GM21390 (cell line): ENCODE measurements around the gene NETO2.
"Not testable (repeated sequence)": the region's sequence is repeated elsewhere in the genome, so short reads cannot be mapped to it uniquely, and the experiment has no call there.

Experiments
- ATAC-seq: cut with Tn5 transposase; IDR thresholded peaks from one replicate; pipeline ENCODE4 v1.9.1; 2021; ENCODE audit not compliant: unreplicated experiment

Gene NETO2

GRCh38 chr16:47136099-47136842 is 7.5 kb downstream of the NETO2 start:
- no peak for ATAC-seq

- no peak for ATAC-seq
Measured at GRCh38 chr16:47134550-47134949, 9.2 kb downstream of the NETO2 start.

- ATAC-seq = no peak
Measured at GRCh38 chr16:47132308-47132707, 11.4 kb downstream of the NETO2 start.

DNA sequence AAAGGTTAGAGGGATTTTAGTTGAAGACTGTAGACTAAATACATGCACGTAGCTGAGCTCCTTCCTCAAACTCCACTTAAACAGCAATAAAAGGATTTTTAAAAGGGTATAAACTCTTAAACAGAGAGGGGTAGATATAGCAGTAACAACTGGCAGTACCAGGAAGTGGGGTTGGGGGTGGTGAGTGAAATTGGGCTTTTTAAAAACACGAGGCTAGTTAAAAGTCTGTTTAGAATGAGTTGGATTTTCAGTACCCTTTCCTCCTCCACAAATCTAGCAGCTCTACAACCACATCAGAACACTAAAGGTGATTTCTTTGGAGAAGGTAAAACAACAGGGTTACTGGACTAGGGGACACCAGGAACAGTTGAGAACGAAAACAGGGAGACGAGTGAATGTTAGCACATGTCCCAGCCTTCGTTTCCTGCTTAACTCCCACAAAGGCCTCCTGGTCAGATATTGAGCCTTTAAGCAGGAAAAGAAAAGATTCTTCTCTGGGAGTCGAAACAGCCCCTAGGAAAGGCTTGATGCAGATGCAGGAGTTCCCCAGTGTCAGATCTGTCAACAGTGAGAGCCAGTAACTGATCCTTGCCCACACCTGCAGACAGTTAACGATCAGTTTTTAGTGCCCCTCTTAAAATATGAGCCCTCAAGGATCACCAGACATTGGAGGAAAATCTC is 13.8 kb downstream of the NETO2 start:
- no peak for ATAC-seq

DNA sequence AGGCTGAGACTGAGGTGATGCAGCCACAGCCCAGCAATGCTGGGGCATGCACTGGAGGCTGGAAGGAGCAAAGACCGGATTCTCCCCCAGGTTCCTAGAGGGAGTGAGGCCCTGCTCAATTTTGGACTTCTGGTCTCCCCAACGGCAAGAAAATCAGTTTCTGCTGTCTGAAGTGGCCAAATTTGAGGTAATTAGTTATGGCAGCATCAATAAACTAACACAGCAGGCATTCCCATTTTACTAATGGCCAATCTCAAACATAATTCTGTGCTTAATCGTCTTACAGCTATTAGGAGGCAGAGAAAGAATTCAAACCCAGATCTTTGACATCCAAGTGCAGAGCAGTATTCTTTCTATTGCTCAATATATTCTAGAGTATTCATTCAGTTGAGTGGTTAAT is 16.2 kb downstream of the NETO2 start:
- no peak for ATAC-seq

GRCh38 chr16:47125757-47126156 is 18.0 kb downstream of the NETO2 start:
- no peak for ATAC-seq

DNA sequence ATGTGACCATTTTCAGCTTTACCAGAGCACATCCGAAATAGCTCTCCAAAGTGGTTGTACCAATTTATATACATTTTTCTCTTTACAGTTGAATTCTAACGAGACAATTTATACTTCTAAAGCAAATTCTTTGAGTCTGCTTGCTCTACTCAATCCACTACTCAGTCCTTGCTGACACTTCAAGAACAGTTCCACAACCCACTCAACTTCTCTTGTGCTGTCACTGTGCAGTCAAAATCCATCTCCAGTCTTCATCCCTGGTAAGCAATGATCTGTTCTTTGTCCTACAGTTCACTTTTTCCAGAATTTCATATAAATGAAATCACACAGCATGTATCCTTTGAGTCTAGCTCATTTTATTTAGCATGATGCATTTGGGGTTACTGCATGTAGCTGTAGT is 30.6 kb downstream of the NETO2 start:
- ATAC-seq = no peak

DNA sequence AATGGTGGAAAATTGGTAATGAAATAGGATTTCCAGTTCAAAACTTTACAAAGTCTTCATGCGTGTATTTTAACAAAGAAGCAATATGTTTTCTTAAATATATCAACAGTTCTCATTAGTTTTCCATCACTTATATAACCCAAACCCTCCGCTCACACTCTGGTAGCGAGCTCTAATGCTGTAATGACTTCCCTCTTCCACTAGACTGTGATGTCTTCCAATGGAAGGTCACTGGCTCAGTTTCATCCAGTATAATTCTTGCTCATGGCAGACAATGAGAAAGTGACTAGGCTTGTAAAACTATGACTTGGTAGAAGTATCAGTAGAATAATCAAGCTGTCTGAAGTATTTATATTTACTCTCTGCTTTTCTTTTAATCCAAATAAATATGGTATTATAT is 32.8 kb downstream of the NETO2 start:
- ATAC-seq = no peak

- no peak for ATAC-seq
Measured at GRCh38 chr16:47109361-47109760, 34.4 kb downstream of the NETO2 start.

DNA sequence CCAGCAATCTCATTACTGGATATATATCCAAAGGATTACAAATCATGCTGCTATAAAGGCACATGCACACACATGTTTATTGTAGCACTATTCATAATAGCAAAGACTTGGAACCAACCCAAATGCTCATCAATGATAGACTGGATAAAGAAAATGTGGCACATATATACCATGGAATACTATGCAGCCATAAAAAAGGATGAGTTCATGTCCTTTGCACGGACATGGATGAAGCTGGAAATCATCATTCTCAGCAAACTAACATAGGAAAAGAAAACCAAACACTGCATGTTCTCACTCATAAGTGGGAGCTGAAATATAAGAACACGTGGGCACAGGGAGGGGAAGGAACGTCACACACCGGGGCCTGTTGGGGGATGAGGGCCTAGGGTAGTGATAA is 40.8 kb downstream of the NETO2 start:
- ATAC-seq = not testable (repeated sequence)

DNA sequence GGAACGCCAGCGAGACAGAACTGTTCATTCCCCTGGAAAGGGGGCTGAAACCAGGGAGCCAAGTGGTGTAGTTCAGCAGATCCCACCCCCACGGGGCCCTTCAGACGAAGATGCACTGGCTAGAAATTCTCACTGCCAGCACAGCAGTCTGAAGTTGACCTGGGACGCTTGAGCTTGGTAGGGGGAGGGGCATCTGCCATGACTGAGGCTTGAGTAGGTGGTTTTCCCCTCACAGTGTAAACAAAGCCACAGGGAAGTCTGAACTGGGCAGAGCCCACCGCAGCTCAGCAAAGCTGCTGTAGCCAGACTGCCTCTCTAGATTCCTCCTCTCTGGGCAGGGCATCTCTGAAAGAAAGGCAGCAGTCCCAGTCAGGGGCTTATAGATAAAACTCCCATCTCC is 46.6 kb downstream of the NETO2 start:
- not testable (repeated sequence) for ATAC-seq

- no peak for ATAC-seq
Measured at GRCh38 chr16:47096297-47096696, 47.4 kb downstream of the NETO2 start.

- ATAC-seq = no peak
Measured at GRCh38 chr16:47084198-47084597, 59.5 kb downstream of the NETO2 start.

DNA sequence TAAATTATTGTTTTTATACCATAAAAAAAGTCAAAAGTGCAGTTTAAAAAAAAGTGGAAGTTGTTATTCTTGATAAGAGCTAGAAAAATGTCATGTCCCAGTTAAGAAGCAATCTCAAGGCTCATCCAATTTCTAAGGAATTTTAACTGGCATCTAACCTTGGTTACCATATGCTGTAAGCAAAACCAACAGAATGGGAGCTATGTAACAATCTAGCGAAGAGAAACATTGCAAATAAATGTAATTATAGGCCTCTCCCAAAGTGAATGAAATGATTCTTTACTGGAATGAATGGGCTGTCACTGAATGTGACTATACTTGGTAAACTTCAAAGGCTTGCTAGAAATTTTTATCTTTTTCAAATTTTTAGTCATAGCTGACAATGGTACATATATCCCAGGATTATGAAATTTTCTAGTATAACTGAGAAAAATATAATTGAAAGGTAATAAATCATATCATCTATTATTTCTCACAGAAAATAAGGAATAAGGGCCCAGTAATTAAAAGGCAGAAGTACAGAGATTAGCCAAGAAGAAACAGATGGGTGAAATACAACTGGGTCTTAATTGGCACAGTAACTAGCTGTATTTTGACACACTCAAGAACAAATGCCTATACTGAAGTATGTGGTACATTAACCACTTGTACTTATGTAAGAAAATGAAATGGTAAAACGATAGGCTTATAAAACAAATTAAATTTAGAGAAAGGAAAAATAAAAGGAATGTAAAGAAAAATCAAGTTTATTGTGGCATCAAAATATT is 61.5 kb downstream of the NETO2 start:
- no peak for ATAC-seq

DNA sequence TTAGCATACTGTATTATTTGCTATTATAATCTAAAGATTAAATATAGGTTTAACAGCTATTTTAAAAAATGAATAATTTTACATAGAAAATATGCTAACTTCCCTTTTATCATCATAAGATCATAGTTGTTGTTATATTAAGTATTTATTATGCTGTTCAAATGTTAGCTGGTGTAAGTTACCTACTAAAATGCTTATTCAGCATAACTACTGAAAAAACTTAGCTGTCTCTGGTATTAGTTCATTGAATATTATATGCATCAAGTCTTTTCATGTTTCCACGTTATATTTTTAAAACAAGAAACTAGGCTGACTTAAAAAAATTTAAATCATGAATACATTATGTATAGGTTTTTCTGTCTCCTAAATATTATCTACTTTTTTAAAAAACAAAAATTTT is 62.6 kb downstream of the NETO2 start:
- ATAC-seq = no peak

DNA sequence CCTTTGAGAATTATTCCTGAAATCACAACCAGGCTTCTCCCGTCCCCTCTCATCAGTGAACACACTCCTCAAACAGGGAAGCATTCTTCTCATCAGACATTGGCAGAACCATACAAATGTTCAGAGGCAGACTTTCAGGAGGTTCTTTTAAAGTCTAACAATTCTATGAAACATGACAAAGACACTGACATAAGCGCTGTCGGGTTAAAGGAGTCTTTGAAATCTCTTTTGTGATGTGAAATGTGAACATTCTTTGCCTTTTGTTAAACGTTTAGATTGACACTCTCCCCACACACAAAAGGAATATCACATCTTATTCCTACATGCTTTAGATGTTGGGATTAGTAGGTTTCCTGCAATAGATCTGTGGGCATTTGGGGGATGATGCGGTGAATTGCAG is 63.9 kb downstream of the NETO2 start:
- ATAC-seq = no peak

DNA sequence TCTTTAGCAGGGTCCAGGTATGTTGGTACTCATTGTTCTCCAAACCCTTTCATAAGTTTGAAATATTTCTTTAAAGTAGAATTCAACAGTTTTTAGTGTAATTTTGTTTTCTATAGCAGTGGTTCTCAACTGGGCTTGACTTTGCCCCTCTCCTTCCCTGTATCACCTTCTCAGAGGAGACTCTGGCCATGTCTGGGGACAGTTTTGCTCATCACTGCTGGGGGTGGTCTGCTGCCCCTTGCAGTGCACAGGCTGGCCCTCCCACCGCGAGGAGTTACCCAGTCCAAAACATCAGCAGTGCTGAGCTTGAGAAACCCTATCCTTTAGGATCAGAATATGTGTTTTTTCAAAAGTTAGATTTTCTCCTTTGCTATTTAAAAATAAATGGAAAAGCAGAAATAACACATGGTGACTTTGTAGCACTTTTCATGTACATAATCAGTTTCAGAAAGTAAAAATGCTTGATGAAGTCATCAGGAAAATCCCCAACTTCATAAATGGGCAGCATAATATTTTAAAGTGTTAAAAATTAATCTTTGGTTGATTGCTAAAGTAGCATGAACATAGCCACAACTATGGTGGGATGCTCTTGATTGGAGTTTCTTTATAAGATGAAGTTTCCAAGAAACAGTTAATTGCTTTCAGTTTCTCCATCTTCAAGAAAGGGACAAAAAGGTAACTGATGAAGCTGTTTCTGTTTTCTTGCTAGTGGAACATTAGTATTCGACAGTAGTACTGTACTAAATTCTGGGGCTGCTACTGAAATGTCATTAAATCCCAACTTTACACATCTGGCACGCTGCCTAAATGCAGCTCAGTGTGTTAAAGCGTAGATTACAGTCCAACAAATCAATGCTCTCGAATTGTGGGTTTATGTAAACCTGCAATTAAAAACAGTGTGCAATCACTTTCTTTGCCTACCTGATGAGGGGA is 70.3 kb downstream of the NETO2 start:
- no peak for ATAC-seq

DNA sequence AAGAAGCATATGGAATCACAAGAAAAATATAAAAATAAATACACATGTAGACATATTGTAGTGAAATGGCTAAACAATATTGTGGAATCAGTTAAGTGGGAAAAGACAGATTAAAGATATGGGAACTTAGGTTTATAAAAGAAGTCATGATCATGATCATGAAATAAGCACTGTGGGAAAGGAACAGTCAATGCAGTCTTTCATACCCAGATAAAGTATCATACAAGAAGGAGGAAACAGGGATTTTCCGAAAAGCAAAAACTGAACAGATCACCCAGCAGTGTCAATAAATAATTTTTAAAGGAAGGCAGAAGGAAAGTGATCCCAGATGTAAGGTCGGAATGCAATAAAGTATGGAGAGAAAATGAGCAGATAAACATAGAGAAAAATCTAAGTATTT is 71.6 kb downstream of the NETO2 start:
- no peak for ATAC-seq

GRCh38 chr16:47069841-47070584 is 73.7 kb downstream of the NETO2 start:
- ATAC-seq = no peak

DNA sequence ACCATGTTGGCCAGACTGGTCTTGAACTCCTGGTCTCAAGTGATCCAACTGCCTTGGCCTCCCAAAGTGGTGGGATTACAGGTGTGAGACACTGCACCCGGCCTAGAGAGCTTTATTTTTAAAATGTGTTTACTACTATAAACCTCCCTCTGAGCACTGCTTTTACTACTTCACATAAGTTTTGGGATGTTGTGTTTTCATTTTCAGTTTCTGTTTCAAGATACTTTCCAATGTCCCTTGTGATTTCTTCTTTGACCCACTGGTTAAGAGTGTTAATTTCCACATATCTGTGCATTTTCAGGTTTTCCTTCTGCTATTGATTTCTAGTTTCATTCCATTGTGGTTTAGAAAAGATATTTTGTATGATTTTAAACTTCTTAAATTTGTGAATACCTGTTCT is 74.4 kb downstream of the NETO2 start:
- no peak for ATAC-seq
